ENCODE results near the gene NUBP2.

NUBP2 gene

GRCh38 chr16:1772908-1773702 lies 9.7 kb upstream of the NUBP2 start, which contains the start of gene MRPS34:
Gene MRPS34, minus strand, starts transcription at chr16:1773134. Its CDS starts 15 bp downstream, at chr16:1773119.
- TF ChIP-seq POLR2AphosphoS5 (IDR thresholded peaks at IDR 0.05; ENCODE audit: low read depth, low read length) (0 out of 2 replicates have a peak, but pooled peaks have one; percentile 46), TAF1 (IDR thresholded peaks at IDR 0.05; ENCODE audit: borderline replicate concordance, insufficient read depth, low read length) (peak; percentile 90), REST (IDR thresholded peaks at IDR 0.05; ENCODE audit: insufficient read depth in 1 of 2, low read depth in 2 of 2, low read length in 2 of 2) (0 out of 4 replicates have a peak, but pooled peaks have one; percentile 7 to 15), SIN3A (IDR thresholded peaks at IDR 0.05; ENCODE audit: borderline replicate concordance, insufficient read depth, low read length) (0 out of 2 replicates have a peak, but pooled peaks have one; percentile 10), FOXP2 (optimal IDR thresholded peaks at IDR 0.05; ENCODE audit: borderline replicate concordance, extremely low read depth, extremely low read length, insufficient read depth) (no peak)

GRCh38 chr16:1773703-1774447 lies 8.9 kb upstream of the NUBP2 start:
- TF ChIP-seq POLR2AphosphoS5 (IDR thresholded peaks at IDR 0.05; ENCODE audit: low read depth, low read length) (no peak), SIN3A (IDR thresholded peaks at IDR 0.05; ENCODE audit: borderline replicate concordance, insufficient read depth, low read length) (0 out of 2 replicates have a peak, but pooled peaks have one; percentile 3)

GRCh38 chr16:1774448-1774780 lies 8.3 kb upstream of the NUBP2 start:
- TF ChIP-seq REST (IDR thresholded peaks at IDR 0.05; ENCODE audit: insufficient read depth in 1 of 2, low read depth in 2 of 2, low read length in 2 of 2) (no peak), POLR2AphosphoS5 (IDR thresholded peaks at IDR 0.05; ENCODE audit: low read depth, low read length) (no peak), SIN3A (IDR thresholded peaks at IDR 0.05; ENCODE audit: borderline replicate concordance, insufficient read depth, low read length) (no peak), FOXP2 (optimal IDR thresholded peaks at IDR 0.05; ENCODE audit: borderline replicate concordance, extremely low read depth, extremely low read length, insufficient read depth) (no peak), TAF1 (IDR thresholded peaks at IDR 0.05; ENCODE audit: borderline replicate concordance, insufficient read depth, low read length) (no peak)

- TF ChIP-seq FOXP2 (optimal IDR thresholded peaks at IDR 0.05; ENCODE audit: borderline replicate concordance, extremely low read depth, extremely low read length, insufficient read depth): no peak
- TF ChIP-seq POLR2AphosphoS5 (IDR thresholded peaks at IDR 0.05; ENCODE audit: low read depth, low read length): no peak
- TF ChIP-seq REST (IDR thresholded peaks at IDR 0.05; ENCODE audit: insufficient read depth in 1 of 2, low read depth in 2 of 2, low read length in 2 of 2): no peak
Measured at GRCh38 chr16:1775006-1775845, 7.5 kb upstream of the NUBP2 start.

All from PFSK-1 (cell line).